ENCODE results near the gene TENM3. TPM values are rescaled to one million over a fixed set of nuclear protein-coding genes. Genes with fewer than 3 reads are reported as not detected.

Gene TENM3
- total RNA-seq, 1 donor from 2014 or later: not detected

DNA sequence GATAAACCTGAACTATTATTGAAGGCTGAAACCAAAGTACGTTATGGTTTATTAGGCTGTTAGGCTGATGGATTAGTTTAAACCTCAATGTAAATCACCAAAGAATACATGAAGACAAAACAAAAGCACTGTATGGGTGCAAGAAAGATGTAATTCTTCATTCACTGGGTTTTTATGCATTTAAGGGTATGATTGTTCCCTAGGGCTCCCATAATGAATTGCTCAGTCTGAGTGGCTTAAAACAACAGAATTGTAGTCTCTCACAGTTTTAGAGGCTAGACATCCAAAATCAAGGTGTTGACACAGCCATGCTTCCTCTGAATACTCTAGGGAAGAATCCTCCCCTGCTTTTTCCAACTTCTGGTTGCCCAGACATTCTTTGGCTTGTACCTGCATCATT is 222.8 kb downstream of the TENM3 start:
- intact Hi-C loops (cut with micrococcal nuclease): no loop called here
- TF ChIP-seq, protein P1, sequence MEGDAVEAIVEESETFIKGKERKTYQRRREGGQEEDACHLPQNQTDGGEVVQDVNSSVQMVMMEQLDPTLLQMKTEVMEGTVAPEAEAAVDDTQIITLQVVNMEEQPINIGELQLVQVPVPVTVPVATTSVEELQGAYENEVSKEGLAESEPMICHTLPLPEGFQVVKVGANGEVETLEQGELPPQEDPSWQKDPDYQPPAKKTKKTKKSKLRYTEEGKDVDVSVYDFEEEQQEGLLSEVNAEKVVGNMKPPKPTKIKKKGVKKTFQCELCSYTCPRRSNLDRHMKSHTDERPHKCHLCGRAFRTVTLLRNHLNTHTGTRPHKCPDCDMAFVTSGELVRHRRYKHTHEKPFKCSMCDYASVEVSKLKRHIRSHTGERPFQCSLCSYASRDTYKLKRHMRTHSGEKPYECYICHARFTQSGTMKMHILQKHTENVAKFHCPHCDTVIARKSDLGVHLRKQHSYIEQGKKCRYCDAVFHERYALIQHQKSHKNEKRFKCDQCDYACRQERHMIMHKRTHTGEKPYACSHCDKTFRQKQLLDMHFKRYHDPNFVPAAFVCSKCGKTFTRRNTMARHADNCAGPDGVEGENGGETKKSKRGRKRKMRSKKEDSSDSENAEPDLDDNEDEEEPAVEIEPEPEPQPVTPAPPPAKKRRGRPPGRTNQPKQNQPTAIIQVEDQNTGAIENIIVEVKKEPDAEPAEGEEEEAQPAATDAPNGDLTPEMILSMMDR (IDR thresholded peaks at IDR 0.05): no peak

DNA sequence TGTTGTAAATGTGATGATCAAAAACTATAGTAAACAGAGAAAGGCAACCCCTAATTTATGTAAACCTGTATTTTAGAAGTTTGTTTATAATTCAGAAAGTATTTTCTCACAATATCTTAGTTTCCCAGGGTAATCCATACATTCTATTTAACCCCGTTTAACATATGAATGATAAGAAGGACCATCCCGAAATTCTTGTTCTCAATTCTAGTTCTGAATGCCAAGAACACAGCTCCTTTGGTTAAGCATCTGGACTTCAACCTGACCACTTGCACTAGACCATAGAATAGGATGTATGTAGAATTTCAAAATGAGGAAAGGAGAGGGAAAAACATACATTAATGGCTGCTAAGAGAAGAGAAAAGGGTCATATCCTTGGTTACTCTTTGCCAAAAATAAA is 227.0 kb downstream of the TENM3 start:
- ATAC-seq (ENCODE audit: low read depth) (no peak), DNase-seq (no peak)
- Mint-ChIP-seq H3K36me3 (ENCODE audit: low read depth) (no peaks in the 10 kb centered on the region), H3K4me3 (no peak overlapping the region), H3K9me3 (peaks cover 2% of the 10 kb centered on the region), H3K4me1 (no peaks in the 10 kb centered on the region), H3K27ac (no peak overlapping the region), H3K27me3 (peaks cover 7% of the 10 kb centered on the region)
- ChIA-PET CTCF (no interaction called here), POLR2A (no interaction called here)
- intact Hi-C loops (cut with micrococcal nuclease): no loop called here
- TF ChIP-seq, protein P1 (IDR thresholded peaks at IDR 0.05): no peak

More for the DNA sequence above, 222.8 kb downstream of the TENM3 start:
- DNase-seq (no peak), ATAC-seq (ENCODE audit: low read depth) (no peak)
- ChIA-PET POLR2A (no interaction called here), CTCF (no interaction called here)
- Mint-ChIP-seq H3K4me3 (no peak overlapping the region), H3K27ac (no peak overlapping the region), H3K4me1 (no peaks in the 10 kb centered on the region), H3K9me3 (no peaks in the 10 kb centered on the region), H3K27me3 (peaks cover 7% of the 10 kb centered on the region), H3K36me3 (ENCODE audit: low read depth) (no peaks in the 10 kb centered on the region)

DNA sequence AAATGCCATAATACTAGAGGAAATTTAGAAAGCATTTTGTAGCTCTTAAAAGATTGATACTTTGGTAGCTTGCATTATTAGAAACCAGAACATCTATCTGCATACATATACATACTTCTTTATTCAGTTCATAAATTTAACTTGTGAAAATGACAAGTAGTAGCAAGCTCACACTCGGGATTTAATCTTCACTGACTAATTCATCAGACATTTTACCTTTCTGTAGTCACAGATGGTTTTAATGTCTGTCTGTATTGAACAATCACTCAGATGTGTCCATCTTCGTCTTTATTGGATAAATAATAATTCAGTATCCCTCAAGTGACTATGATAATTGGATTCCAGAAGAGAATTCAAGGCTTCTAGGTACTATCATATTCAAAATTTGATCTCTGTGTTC is 232.3 kb downstream of the TENM3 start:
- ATAC-seq (ENCODE audit: low read depth): no peak

DNA sequence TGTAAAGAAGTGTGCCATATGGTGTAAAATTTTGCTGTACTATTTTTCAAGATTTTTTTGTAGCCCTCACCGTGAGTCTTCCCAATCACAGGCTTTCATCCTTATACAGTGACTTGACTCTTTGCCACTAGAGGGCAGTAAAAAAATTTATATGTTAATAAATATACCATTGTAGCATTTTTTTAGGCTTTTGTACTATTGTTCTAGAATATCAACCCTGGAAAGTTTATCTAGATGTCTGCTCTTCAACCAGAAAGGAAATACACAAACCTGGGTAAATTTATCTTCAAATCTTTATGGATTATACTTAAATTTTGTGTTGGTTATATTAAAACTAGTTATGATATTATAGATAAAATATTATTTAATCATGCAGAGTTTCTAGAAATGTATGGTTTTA is 235.3 kb downstream of the TENM3 start:
- POLR2A ChIA-PET: no interaction called here
- peak; percentile 50 for ATAC-seq (ENCODE audit: low read depth)

More for the DNA sequence above, 232.3 kb downstream of the TENM3 start:
- H3K4me3 Mint-ChIP-seq: no peak overlapping the region
- no peak overlapping the region for H3K27ac Mint-ChIP-seq
- peaks cover 2% of the 10 kb centered on the region for H3K9me3 Mint-ChIP-seq
- DNase-seq: no peak
- CTCF ChIA-PET: interaction anchor here (1.0 kb wide), 1 partner anchor 450 kb away, joined by 5 read pairs; no protein-coding TSS in a partner anchor
- H3K36me3 Mint-ChIP-seq (ENCODE audit: low read depth): no peaks in the 10 kb centered on the region
- H3K4me1 Mint-ChIP-seq: no peaks in the 10 kb centered on the region
- peaks cover 4% of the 10 kb centered on the region for H3K27me3 Mint-ChIP-seq
- TF ChIP-seq, protein P1 (IDR thresholded peaks at IDR 0.05): no peak
- POLR2A ChIA-PET: no interaction called here
- intact Hi-C loops (cut with micrococcal nuclease): no loop called here

DNA sequence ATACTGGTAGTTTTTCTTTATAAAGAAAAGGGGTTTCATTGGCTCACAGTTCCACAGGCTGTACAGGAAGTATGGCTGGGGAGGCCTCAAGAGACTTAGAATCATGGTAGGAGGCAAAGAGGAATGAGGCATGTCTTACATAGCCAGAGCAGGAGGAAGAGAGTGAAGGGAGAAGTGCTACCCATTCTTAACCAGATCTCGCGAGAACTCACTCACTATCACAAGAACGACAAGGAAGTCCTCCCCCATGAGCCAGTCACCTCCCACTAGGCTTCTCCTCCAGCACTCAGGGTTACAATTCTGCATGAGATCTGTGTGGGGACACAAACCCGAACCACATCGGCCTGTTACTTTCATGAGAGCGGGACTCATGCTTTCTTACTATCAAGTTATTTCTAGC is 240.5 kb downstream of the TENM3 start:
- Mint-ChIP-seq H3K36me3 (ENCODE audit: low read depth) (no peaks in the 10 kb centered on the region), H3K9me3 (no peaks in the 10 kb centered on the region), H3K4me3 (no peak overlapping the region), H3K4me1 (no peaks in the 10 kb centered on the region), H3K27ac (no peak overlapping the region), H3K27me3 (peaks cover 2% of the 10 kb centered on the region)
- DNase-seq: no peak
- CTCF ChIA-PET: interaction anchor here (1.2 kb wide), 1 partner anchor 441 kb away, joined by 5 read pairs; no protein-coding TSS in a partner anchor
- no peak for ATAC-seq (ENCODE audit: low read depth)
- POLR2A ChIA-PET: no interaction called here
- intact Hi-C loops (cut with micrococcal nuclease): no loop called here
- TF ChIP-seq, protein P1 (IDR thresholded peaks at IDR 0.05): no peak

More for the DNA sequence above, 235.3 kb downstream of the TENM3 start:
- no peaks in the 10 kb centered on the region for H3K9me3 Mint-ChIP-seq
- H3K4me3 Mint-ChIP-seq: no peak overlapping the region
- no peaks in the 10 kb centered on the region for H3K4me1 Mint-ChIP-seq
- intact Hi-C loops (cut with micrococcal nuclease): loop anchor here (1.0 kb wide), 3 partner anchors 328 to 784 kb away; no protein-coding TSS in a partner anchor
- TF ChIP-seq, protein P1 (IDR thresholded peaks at IDR 0.05): peak; percentile 12
- DNase-seq: no peak
- H3K36me3 Mint-ChIP-seq (ENCODE audit: low read depth): no peaks in the 10 kb centered on the region
- peaks cover 4% of the 10 kb centered on the region for H3K27me3 Mint-ChIP-seq
- no peak overlapping the region for H3K27ac Mint-ChIP-seq
- CTCF ChIA-PET: interaction anchor here (1.4 kb wide), 1 partner anchor 447 kb away, joined by 6 read pairs; no protein-coding TSS in a partner anchor
